Measurements from ENCODE around the gene LASP1. TPM values are rescaled to one million over a fixed set of nuclear protein-coding genes. Genes with fewer than 3 reads are reported as not detected.

LASP1 gene
- polyA plus RNA-seq, 1 experiment, result 321 TPM

- Histone ChIP-seq H3K27me3 (ENCODE audit: control insufficient read depth, insufficient read depth, low read length) (no peaks in the 10 kb centered on the region), H3K36me3 (ENCODE audit: control insufficient read depth, insufficient read depth, low read length) (peaks cover 51% of the 10 kb centered on the region), H3K4me3 (ENCODE audit: low read depth, low read length) (no peak overlapping the region)
- TF ChIP-seq CTCF (IDR thresholded peaks at IDR 0.05; ENCODE audit: insufficient read depth, low read depth, low read length), result no peak
- POLR2A ChIA-PET, result no interaction called here
- DNase-seq (ENCODE audit: low read depth), result no peak
- CTCF ChIA-PET, result interaction anchor here (1.2 kb wide), 2 partner anchors 16 kb away, joined by 3 read pairs; partner anchors contain the start of gene LASP1
These were observed 16.1 kb downstream of the LASP1 start for GRCh38 chr17:38885728-38886642.

- no peak for DNase-seq (ENCODE audit: low read depth)
- H3K36me3 ChIP-seq (ENCODE audit: control insufficient read depth, insufficient read depth, low read length), result peaks cover 53% of the 10 kb centered on the region
- POLR2A ChIA-PET, result no interaction called here
These were observed 16.8 kb downstream of the LASP1 start for GRCh38 chr17:38886643-38887010.

DNA sequence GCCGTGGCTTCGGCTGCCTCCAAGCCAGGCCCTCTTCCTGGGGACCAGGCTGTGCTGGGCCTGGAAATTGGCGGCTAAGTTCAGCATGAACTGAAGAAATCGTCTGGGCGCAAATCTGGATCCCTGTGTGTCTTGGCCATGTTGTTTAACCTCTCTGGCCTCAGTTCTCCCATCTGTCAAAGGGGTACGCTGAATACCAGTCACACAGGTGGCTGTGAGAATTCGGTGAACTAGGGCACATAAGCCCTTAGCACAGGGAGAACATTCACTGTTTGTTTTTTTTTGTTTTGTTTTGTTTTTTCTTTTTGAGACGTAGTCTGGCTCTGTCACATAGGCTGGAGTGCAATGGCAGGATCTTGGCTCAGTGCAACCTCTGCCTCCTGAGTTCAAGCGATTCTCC lies 19.0 kb downstream of the LASP1 start:
- peaks cover 63% of the 10 kb centered on the region for H3K36me3 ChIP-seq (ENCODE audit: control insufficient read depth, insufficient read depth, low read length)
- CTCF ChIA-PET, result no interaction called here
- TF ChIP-seq CTCF (IDR thresholded peaks at IDR 0.05; ENCODE audit: insufficient read depth, low read depth, low read length), result no peak
- POLR2A ChIA-PET, result no interaction called here
- no peak overlapping the region for H3K4me3 ChIP-seq (ENCODE audit: low read depth, low read length)
- no peaks in the 10 kb centered on the region for H3K27me3 ChIP-seq (ENCODE audit: control insufficient read depth, insufficient read depth, low read length)
- DNase-seq (ENCODE audit: low read depth), result no peak

More at GRCh38 chr17:38886643-38887010, 16.8 kb downstream of the LASP1 start:
- CTCF ChIA-PET, result no interaction called here
- no peak overlapping the region for H3K4me3 ChIP-seq (ENCODE audit: low read depth, low read length)
- no peak for TF ChIP-seq CTCF (IDR thresholded peaks at IDR 0.05; ENCODE audit: insufficient read depth, low read depth, low read length)
- H3K27me3 ChIP-seq (ENCODE audit: control insufficient read depth, insufficient read depth, low read length), result no peaks in the 10 kb centered on the region

- POLR2A ChIA-PET, result no interaction called here
- CTCF ChIA-PET, result no interaction called here
- TF ChIP-seq CTCF (IDR thresholded peaks at IDR 0.05; ENCODE audit: insufficient read depth, low read depth, low read length), result no peak
- no peak for DNase-seq (ENCODE audit: low read depth)
- peaks cover 66% of the 10 kb centered on the region for H3K36me3 ChIP-seq (ENCODE audit: control insufficient read depth, insufficient read depth, low read length)
- H3K27me3 ChIP-seq (ENCODE audit: control insufficient read depth, insufficient read depth, low read length), result no peaks in the 10 kb centered on the region
- no peak overlapping the region for H3K4me3 ChIP-seq (ENCODE audit: low read depth, low read length)
These were observed 20.0 kb downstream of the LASP1 start for GRCh38 chr17:38889745-38890409.

DNA sequence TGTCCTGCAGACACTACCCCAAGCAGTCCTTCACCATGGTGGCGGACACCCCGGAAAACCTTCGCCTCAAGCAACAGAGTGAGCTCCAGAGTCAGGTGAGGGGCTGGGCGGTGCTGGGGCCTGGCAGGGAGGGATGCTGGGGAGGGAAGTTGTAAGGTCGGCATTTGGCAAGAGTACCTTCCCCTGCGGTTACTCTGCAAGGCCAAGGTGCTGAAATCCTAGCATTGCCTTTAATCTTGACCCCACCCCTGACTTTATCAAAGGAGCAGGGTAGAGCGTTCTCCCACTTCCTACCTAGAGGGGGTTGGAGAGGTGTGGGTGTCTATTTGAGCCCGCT lies 20.5 kb downstream of the LASP1 start:
- ChIA-PET POLR2A (no interaction called here), CTCF (no interaction called here)
- no peak for DNase-seq (ENCODE audit: low read depth)
- no peak for TF ChIP-seq CTCF (IDR thresholded peaks at IDR 0.05; ENCODE audit: insufficient read depth, low read depth, low read length)
- Histone ChIP-seq H3K27me3 (ENCODE audit: control insufficient read depth, insufficient read depth, low read length) (no peaks in the 10 kb centered on the region), H3K4me3 (ENCODE audit: low read depth, low read length) (no peak overlapping the region), H3K36me3 (ENCODE audit: control insufficient read depth, insufficient read depth, low read length) (peaks cover 63% of the 10 kb centered on the region)
